AG10803 (cell line): ENCODE measurements around the gene SYNDIG1.

Experiments
- DNase-seq: peaks from one replicate; pipeline ENCODE4 v3.0.0; 2010; ENCODE audit warnings: low read depth
- H3K4me3 ChIP-seq: 2 replicates; pipeline ENCODE4 v1.5.1; 2011; ENCODE audit warnings: mild to moderate bottlenecking, low read length, control low read depth
- CTCF ChIP-seq: conservative IDR thresholded peaks from 2 replicates; pipeline ENCODE4 v1.5.1; 2011; ENCODE audit warnings: mild to moderate bottlenecking, low read length, control low read depth, inconsistent platforms

The SYNDIG1 gene

GRCh38 chr20:24488800-24489175 lies 19.4 kb downstream of the SYNDIG1 start:
- TF ChIP-seq CTCF = no peak
- H3K4me3 ChIP-seq = no peak overlapping the region
- no peak for DNase-seq

DNA sequence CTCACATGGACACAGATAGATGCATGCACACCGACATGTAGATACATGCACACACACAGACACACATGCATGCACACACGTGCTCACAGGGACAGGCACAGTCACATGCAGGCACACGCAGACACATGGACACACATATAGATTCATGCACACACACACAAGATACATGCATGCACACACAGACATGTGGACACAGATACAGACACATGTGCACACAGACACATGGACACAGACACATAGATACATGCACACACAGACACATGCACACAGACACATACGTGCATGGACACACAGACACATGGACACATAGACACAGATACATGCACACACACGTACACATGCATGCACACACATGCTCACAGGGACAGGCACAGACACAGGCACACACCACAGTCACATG lies 19.8 kb downstream of the SYNDIG1 start:
- DNase-seq = no peak
- no peak for TF ChIP-seq CTCF
- H3K4me3 ChIP-seq = no peak overlapping the region

DNA sequence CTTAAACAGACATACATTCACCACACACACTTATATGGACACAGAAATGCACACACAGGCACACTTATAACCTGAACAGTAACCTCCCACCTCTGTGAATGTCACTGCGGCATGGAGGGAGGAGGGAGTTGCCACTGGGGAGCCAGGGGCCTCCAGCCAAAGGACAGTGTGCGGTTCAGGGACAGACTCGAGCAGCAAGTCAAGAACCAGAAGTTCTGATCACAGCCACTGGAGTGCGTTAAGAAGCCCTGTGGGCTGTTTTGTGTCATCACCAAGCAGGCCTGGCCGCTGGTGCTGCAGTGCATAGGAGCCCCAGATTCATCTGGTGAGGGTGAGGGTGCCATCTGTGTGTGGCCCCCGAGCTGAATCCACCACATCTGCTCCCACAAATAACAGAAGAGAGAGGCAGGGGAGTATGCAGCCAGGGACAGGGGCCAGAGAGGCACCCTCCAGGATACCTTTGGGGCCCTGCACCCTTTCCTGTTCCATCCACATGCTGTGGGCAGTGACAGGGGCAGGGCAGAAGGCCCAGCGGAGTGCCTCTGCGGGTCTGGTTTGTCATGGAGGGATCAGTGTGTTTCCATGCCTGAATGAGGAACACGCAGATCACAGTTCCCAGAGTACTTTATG lies 20.3 kb downstream of the SYNDIG1 start:
- no peak overlapping the region for H3K4me3 ChIP-seq
- TF ChIP-seq CTCF = no peak
- no peak for DNase-seq

DNA sequence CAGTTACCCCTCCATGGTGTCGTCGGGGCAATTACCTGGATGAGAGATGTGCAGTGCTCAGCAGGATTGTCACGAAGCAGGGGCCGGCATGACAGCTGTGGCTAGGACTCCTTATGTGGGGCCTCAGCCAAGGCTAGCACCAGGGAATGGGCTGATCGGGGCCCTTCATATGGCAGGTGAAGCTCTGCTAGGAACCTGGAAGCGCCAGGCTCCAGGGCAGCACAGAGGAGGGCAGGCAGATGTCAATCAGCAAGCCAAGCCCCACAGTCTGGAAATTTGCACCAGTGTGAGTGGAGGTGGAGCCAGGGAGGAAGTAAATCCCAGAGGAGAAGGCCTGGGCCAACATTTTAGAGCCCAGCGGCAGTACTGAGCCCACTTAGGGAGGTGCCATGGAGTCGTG lies 21.2 kb downstream of the SYNDIG1 start:
- DNase-seq = no peak
- TF ChIP-seq CTCF = no peak
- no peak overlapping the region for H3K4me3 ChIP-seq

DNA sequence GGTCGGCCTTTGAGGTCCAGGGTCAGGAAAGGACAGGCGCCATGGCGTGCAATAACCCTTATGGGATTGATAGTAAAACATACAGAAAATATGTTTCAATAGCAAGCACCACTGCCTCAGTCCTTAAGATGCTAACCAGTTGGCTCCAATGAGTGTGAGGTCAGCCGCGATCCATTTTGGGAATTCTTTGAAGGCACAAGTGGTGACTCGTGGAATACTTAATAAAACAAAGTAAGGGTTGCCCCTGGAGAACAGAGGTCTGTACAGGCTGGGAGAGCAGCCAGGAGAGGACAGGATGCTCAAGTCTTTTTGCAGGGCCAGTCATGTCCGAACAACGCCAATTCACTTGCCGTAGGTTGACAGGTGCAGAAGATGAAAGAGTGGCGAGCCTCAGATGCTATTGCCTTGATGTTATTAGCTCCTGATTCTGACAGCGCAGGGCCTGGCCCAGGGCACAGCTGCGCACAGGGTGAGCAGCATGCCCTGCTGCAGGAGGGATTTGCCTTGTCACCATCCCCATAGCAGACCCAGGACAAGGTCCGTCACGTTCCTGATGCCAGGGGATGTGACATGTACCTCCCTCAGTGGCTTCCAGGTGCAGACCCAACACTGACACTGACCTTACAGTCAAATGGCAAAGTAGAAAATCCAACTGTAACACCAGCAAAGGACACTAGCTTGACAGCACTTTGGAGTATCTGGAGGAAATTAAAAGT lies 21.8 kb downstream of the SYNDIG1 start:
- peak; percentile 16 for DNase-seq
- no peak overlapping the region for H3K4me3 ChIP-seq
- TF ChIP-seq CTCF = no peak

DNA sequence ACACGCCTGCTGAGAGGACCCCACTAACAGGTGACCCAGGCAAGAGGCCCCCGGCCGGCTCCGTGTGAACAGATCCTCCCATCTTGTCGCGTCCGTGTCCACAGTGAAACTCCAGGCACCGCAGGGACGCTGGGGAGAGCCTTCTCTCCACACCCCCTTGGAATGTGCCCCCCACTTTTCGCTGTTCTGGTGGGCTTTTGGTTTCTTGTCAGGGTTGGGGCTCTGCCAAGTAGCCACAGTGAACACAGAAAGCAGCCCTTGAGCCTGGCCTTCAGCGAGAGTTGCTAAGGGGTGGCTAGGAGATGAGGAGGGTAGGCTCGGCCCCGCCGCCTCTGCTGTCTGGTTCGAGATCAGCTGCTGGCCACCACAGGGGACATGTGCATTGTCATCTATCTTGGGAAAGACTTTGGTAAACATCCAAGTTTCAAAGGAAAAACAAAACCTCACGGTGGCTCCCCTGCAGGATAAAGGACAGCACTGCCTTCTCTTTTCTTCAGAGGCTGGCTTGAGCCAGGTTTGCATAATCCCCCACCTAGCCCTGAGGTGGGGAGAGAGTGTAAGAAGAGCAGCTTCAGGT lies 22.7 kb downstream of the SYNDIG1 start:
- no peak for TF ChIP-seq CTCF
- DNase-seq = no peak
- no peak overlapping the region for H3K4me3 ChIP-seq

GRCh38 chr20:24492698-24493097 lies 23.3 kb downstream of the SYNDIG1 start:
- DNase-seq = no peak
- no peak for TF ChIP-seq CTCF
- no peak overlapping the region for H3K4me3 ChIP-seq
